ENCODE measurements around the gene PMEPA1. TPM values are rescaled to one million over a fixed set of nuclear protein-coding genes. Genes with fewer than 3 reads are reported as not detected.

Gene PMEPA1
- total RNA-seq, 1 donor from 2014 or later = 49.4 TPM

DNA sequence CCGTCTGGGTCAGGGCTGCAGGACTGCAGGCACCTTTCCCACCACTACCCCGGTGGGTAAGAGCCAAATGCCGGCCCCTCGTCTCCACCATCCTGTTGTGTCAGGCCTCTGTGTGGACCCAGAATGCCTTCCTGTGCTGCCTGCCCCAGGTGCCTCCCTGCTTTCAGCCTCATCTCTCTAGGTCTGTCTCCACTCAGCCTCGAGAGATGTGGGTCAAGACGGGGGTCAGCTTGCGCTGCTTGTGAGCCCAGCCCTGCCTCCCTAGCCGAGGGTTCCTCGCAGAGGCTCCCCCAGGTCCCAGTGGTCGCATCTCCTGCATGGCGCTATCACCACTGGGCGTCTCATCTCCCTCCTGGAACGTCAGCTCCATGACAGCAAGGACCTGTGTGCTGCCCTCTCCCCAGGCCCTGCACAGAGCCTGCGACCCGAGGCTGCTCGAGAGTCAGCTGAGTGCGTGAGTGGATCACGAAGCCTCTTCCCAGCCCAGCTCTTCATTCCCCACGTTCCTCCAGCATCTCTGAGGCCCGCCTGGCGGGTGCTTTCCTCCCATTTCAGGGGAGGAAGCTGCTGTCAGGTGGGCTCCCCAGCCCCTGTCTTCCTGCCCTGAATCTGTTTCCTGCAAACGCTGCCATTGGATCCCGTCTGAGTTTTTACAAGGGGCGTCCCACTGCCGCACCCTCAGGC is 50.8 kb downstream of the PMEPA1 start:
- Histone ChIP-seq H3K4me1 (ENCODE audit: insufficient read depth, low read length) (peaks cover 15% of the 10 kb centered on the region), H3K9me3 (ENCODE audit: insufficient read depth, low read depth, low read length) (no peaks in the 10 kb centered on the region), H3K79me2 (ENCODE audit: insufficient read depth, low read length) (peaks cover 90% of the 10 kb centered on the region), H3K27ac (ENCODE audit: low read depth, low read length) (no peak overlapping the region), H2AFZ (ENCODE audit: low read depth, low read length) (no peak overlapping the region), H3K27me3 (ENCODE audit: insufficient read depth, low read length) (no peaks in the 10 kb centered on the region), H3K4me2 (ENCODE audit: low read length) (no peak overlapping the region), H3K9ac (ENCODE audit: low read length) (no peak overlapping the region), H3K36me3 (ENCODE audit: insufficient read depth, low read length) (no peaks in the 10 kb centered on the region), H4K20me1 (ENCODE audit: insufficient read depth, low read length) (peaks cover 98% of the 10 kb centered on the region), H3K4me3 (ENCODE audit: insufficient read depth, low read depth, low read length) (no peak overlapping the region)
- Mint-ChIP-seq H3K36me3 (ENCODE audit: low read depth, unreplicated experiment) (peaks cover 18% of the 10 kb centered on the region), H3K4me1 (ENCODE audit: low read depth, unreplicated experiment) (peaks cover 9% of the 10 kb centered on the region), H3K27ac (ENCODE audit: unreplicated experiment) (no peak overlapping the region), H3K4me3 (ENCODE audit: unreplicated experiment) (no peak overlapping the region), H3K27me3 (ENCODE audit: low read depth, unreplicated experiment) (no peaks in the 10 kb centered on the region), H3K9me3 (ENCODE audit: unreplicated experiment) (no peaks in the 10 kb centered on the region)
- FAIRE-seq (no peak), DNase-seq (ENCODE audit: low read depth) (no peak)
- TF ChIP-seq, protein P1, sequence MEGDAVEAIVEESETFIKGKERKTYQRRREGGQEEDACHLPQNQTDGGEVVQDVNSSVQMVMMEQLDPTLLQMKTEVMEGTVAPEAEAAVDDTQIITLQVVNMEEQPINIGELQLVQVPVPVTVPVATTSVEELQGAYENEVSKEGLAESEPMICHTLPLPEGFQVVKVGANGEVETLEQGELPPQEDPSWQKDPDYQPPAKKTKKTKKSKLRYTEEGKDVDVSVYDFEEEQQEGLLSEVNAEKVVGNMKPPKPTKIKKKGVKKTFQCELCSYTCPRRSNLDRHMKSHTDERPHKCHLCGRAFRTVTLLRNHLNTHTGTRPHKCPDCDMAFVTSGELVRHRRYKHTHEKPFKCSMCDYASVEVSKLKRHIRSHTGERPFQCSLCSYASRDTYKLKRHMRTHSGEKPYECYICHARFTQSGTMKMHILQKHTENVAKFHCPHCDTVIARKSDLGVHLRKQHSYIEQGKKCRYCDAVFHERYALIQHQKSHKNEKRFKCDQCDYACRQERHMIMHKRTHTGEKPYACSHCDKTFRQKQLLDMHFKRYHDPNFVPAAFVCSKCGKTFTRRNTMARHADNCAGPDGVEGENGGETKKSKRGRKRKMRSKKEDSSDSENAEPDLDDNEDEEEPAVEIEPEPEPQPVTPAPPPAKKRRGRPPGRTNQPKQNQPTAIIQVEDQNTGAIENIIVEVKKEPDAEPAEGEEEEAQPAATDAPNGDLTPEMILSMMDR (IDR thresholded peaks at IDR 0.05; ENCODE audit: insufficient read depth, low read depth, low read length) = no peak
- TF ChIP-seq EZH2 (IDR thresholded peaks at IDR 0.05; ENCODE audit: insufficient read depth, low read length) = no peak

DNA sequence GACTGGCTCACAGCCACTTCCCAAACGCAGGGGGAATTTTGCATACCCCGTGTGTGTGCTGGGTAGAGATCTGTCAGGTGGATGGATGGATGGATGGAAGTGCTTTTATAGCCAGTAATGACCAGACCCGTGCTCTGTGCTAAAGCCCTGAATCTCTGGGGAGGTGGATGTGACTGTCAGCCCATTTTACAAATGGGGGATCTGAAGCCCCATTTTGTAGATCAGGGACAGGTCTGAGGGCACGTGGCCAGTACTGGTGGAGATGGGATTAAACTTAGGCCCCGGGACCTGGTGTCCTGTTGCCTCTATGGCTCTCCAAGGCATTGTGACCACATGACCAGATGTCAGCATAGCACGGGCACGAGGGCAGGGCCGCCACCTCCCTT is 51.4 kb downstream of the PMEPA1 start:
- no peaks in the 10 kb centered on the region for H3K27me3 Mint-ChIP-seq (ENCODE audit: low read depth, unreplicated experiment)
- H3K27ac Mint-ChIP-seq (ENCODE audit: unreplicated experiment) = no peak overlapping the region
- peaks cover 85% of the 10 kb centered on the region for H3K79me2 ChIP-seq (ENCODE audit: insufficient read depth, low read length)
- no peak overlapping the region for H2AFZ ChIP-seq (ENCODE audit: low read depth, low read length)
- H3K36me3 Mint-ChIP-seq (ENCODE audit: low read depth, unreplicated experiment) = peaks cover 18% of the 10 kb centered on the region
- no peak overlapping the region for H3K4me3 ChIP-seq (ENCODE audit: insufficient read depth, low read depth, low read length)
- no peaks in the 10 kb centered on the region for H3K9me3 ChIP-seq (ENCODE audit: insufficient read depth, low read depth, low read length)
- H3K4me1 ChIP-seq (ENCODE audit: insufficient read depth, low read length) = peaks cover 15% of the 10 kb centered on the region
- FAIRE-seq (no peak), DNase-seq (ENCODE audit: low read depth) (no peak)
- no peak overlapping the region for H3K4me2 ChIP-seq (ENCODE audit: low read length)
- no peaks in the 10 kb centered on the region for H3K27me3 ChIP-seq (ENCODE audit: insufficient read depth, low read length)
- peaks cover 98% of the 10 kb centered on the region for H4K20me1 ChIP-seq (ENCODE audit: insufficient read depth, low read length)
- TF ChIP-seq EZH2 (IDR thresholded peaks at IDR 0.05; ENCODE audit: insufficient read depth, low read length) = no peak
- TF ChIP-seq, protein P1 (IDR thresholded peaks at IDR 0.05; ENCODE audit: insufficient read depth, low read depth, low read length) = no peak
- no peak overlapping the region for H3K4me3 Mint-ChIP-seq (ENCODE audit: unreplicated experiment)
- no peak overlapping the region for H3K9ac ChIP-seq (ENCODE audit: low read length)
- no peak overlapping the region for H3K27ac ChIP-seq (ENCODE audit: low read depth, low read length)
- H3K36me3 ChIP-seq (ENCODE audit: insufficient read depth, low read length) = peaks cover 4% of the 10 kb centered on the region
- H3K9me3 Mint-ChIP-seq (ENCODE audit: unreplicated experiment) = no peaks in the 10 kb centered on the region
- H3K4me1 Mint-ChIP-seq (ENCODE audit: low read depth, unreplicated experiment) = peaks cover 9% of the 10 kb centered on the region
